ENCODE measurements around the gene C14orf132. TPM values are rescaled to one million over a fixed set of nuclear protein-coding genes. Genes with fewer than 3 reads are reported as not detected.

The C14orf132 gene
- total RNA-seq, 2 donors from 2014 or later, result 12.3 to 21.9 TPM

DNA sequence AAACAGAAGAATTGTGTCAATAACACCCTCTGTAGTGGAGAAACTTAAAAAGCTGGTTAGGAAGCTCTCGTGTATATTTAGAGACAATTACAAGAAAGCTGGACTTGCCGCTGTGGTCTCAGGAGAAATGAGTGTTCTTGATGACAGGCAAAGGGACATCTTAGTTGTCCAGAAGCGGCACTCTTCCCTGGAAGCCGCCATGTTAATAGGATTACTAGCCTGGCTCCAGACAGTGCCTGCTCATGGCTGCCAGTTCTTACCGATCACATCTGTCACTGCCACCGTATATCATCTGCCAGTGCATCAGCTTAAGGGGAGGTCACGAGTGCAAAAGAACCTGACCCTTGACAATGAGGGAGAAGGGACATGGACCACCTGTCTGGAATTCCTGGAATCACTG lies 48.9 kb downstream of the C14orf132 start:
- TF ChIP-seq, protein P1, sequence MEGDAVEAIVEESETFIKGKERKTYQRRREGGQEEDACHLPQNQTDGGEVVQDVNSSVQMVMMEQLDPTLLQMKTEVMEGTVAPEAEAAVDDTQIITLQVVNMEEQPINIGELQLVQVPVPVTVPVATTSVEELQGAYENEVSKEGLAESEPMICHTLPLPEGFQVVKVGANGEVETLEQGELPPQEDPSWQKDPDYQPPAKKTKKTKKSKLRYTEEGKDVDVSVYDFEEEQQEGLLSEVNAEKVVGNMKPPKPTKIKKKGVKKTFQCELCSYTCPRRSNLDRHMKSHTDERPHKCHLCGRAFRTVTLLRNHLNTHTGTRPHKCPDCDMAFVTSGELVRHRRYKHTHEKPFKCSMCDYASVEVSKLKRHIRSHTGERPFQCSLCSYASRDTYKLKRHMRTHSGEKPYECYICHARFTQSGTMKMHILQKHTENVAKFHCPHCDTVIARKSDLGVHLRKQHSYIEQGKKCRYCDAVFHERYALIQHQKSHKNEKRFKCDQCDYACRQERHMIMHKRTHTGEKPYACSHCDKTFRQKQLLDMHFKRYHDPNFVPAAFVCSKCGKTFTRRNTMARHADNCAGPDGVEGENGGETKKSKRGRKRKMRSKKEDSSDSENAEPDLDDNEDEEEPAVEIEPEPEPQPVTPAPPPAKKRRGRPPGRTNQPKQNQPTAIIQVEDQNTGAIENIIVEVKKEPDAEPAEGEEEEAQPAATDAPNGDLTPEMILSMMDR (conservative IDR thresholded peaks at IDR 0.05), result no peak
- no peak for DNase-seq
- Mint-ChIP-seq H3K9me3 (no peaks in the 10 kb centered on the region), H3K4me1 (peaks cover 3% of the 10 kb centered on the region), H3K36me3 (ENCODE audit: low read depth) (peaks cover 3% of the 10 kb centered on the region), H3K27me3 (ENCODE audit: insufficient read depth) (no peaks in the 10 kb centered on the region), H3K4me3 (no peak overlapping the region), H3K27ac (no peak overlapping the region)
- no peaks in the 10 kb centered on the region for H3K9me3 ChIP-seq (ENCODE audit: control insufficient read depth, low read length)
- H3K27me3 ChIP-seq (ENCODE audit: control insufficient read depth, insufficient read depth, low read length, poor library complexity, severe bottlenecking), result no peaks in the 10 kb centered on the region
- no peak overlapping the region for H3K27ac ChIP-seq (ENCODE audit: low read depth, low read length)
- H3K9ac ChIP-seq (ENCODE audit: extremely low read depth, low read length, poor library complexity, severe bottlenecking), result no peak overlapping the region
- 96 to 100% methylated on average over 7 of the region's 7 CpGs for WGBS, 2 experiments (ENCODE audit: insufficient coverage in 1 of 2, insufficient read length in 1 of 2)
- H3K4me1 ChIP-seq (ENCODE audit: control insufficient read depth, insufficient read depth, low read length), result no peaks in the 10 kb centered on the region
- H3K4me3 ChIP-seq (ENCODE audit: low read length), result no peak overlapping the region
- H3K36me3 ChIP-seq (ENCODE audit: control insufficient read depth, insufficient read depth, low read length), result peaks cover 10% of the 10 kb centered on the region

DNA sequence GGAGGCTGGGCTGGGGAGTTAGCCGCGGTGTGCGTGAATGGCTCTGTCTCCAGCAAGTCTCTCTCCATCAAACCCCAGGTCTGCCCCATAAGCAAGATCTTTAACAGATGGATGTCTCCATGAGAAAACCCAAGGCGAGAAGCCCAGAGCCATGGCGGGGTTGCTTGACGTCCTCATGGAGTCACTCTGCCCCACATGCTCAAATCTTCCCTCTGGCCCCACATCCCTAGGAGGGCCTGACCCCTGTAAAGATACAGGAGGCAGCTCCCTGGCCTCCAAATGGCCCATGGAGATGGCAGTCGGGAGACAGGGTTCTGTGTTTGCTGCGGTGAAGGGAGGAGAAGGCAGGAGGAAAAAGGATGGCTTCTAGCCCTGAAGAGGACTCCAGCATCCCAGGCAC lies 49.3 kb downstream of the C14orf132 start:
- no peak overlapping the region for H3K9ac ChIP-seq (ENCODE audit: extremely low read depth, low read length, poor library complexity, severe bottlenecking)
- H3K4me3 ChIP-seq (ENCODE audit: low read length), result no peak overlapping the region
- 93 to 96% methylated on average over 7 to 8 of the region's 8 CpGs for WGBS, 2 experiments (ENCODE audit: insufficient coverage in 1 of 2, insufficient read length in 1 of 2)
- peaks cover 10% of the 10 kb centered on the region for H3K36me3 ChIP-seq (ENCODE audit: control insufficient read depth, insufficient read depth, low read length)
- Mint-ChIP-seq H3K9me3 (no peaks in the 10 kb centered on the region), H3K27ac (no peak overlapping the region), H3K27me3 (ENCODE audit: insufficient read depth) (no peaks in the 10 kb centered on the region), H3K36me3 (ENCODE audit: low read depth) (peaks cover 3% of the 10 kb centered on the region), H3K4me3 (no peak overlapping the region), H3K4me1 (peaks cover 3% of the 10 kb centered on the region)
- H3K9me3 ChIP-seq (ENCODE audit: control insufficient read depth, low read length), result no peaks in the 10 kb centered on the region
- H3K27ac ChIP-seq (ENCODE audit: low read depth, low read length), result no peak overlapping the region
- no peaks in the 10 kb centered on the region for H3K4me1 ChIP-seq (ENCODE audit: control insufficient read depth, insufficient read depth, low read length)
- DNase-seq, result no peak
- no peaks in the 10 kb centered on the region for H3K27me3 ChIP-seq (ENCODE audit: control insufficient read depth, insufficient read depth, low read length, poor library complexity, severe bottlenecking)
- TF ChIP-seq, protein P1 (conservative IDR thresholded peaks at IDR 0.05), result no peak

DNA sequence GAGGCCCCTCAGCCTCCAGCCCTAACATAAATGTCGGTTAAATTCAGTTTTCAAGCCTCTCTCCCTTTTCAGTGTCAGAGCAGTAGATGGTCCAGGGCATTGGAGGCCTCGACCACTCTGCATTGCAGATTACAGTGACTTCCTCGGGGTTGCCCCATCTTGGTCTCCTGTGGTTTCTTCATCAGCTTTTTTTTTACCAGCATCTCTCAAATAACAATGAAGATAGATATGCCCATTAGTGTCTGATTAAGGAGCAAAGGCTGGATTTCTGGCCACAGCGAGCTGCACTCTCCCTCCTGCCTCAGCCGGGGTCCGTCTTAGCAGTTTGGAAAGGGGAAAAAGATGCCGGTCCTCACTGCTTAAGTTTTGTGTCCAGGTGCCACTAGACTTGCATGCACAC lies 49.7 kb downstream of the C14orf132 start:
- H3K36me3 Mint-ChIP-seq (ENCODE audit: low read depth), result peaks cover 3% of the 10 kb centered on the region
- Histone ChIP-seq H3K4me3 (ENCODE audit: low read length) (no peak overlapping the region), H3K36me3 (ENCODE audit: control insufficient read depth, insufficient read depth, low read length) (peaks cover 10% of the 10 kb centered on the region), H3K9ac (ENCODE audit: extremely low read depth, low read length, poor library complexity, severe bottlenecking) (no peak overlapping the region), H3K27ac (ENCODE audit: low read depth, low read length) (no peak overlapping the region), H3K9me3 (ENCODE audit: control insufficient read depth, low read length) (no peaks in the 10 kb centered on the region), H3K4me1 (ENCODE audit: control insufficient read depth, insufficient read depth, low read length) (no peaks in the 10 kb centered on the region), H3K27me3 (ENCODE audit: control insufficient read depth, insufficient read depth, low read length, poor library complexity, severe bottlenecking) (no peaks in the 10 kb centered on the region)
- no peaks in the 10 kb centered on the region for H3K27me3 Mint-ChIP-seq (ENCODE audit: insufficient read depth)
- no peaks in the 10 kb centered on the region for H3K9me3 Mint-ChIP-seq
- DNase-seq, result no peak
- H3K4me1 Mint-ChIP-seq, result peaks cover 3% of the 10 kb centered on the region
- TF ChIP-seq, protein P1 (conservative IDR thresholded peaks at IDR 0.05), result no peak
- no peak overlapping the region for H3K4me3 Mint-ChIP-seq
- 94 to 96% methylated on average over 5 to 7 of the region's 7 CpGs for WGBS, 2 experiments (ENCODE audit: insufficient coverage in 1 of 2, insufficient read length in 1 of 2)
- H3K27ac Mint-ChIP-seq, result no peak overlapping the region

Measured in endodermal cell (in vitro differentiated cells).